Activated naive CD4-positive, alpha-beta T cell treated with anti-CD3 and anti-CD28 coated beads for 36 hours (primary cell): ENCODE data around the gene MSANTD1. TPM values are rescaled to one million over a fixed set of nuclear protein-coding genes. Genes with fewer than 3 reads are reported as not detected.

ENCODE experiments used
- CTCF ChIA-PET: fragments of 350-600 bp; sonication (Branson Sonifier 250); formaldehyde crosslinking; loops from one replicate; lab custom pipeline; 2021; ENCODE audit warnings: antibody characterized with exemption; lab: Charles Lee
- DNase-seq: peaks from one replicate; pipeline ENCODE4 v3.0.0-alpha.2; 2020
- H3K27ac Mint-ChIP-seq: one replicate; pipeline ENCODE4 v1.8.0; 2021; ENCODE audit warnings: mild to moderate bottlenecking, mixed read lengths
- H3K27me3 Mint-ChIP-seq: one replicate; pipeline ENCODE4 v1.8.0; 2021; ENCODE audit warnings: low read depth, mixed read lengths
- H3K36me3 Mint-ChIP-seq: one replicate; pipeline ENCODE4 v1.8.0; 2021; ENCODE audit warnings: low read depth, mixed read lengths
- H3K4me1 Mint-ChIP-seq: one replicate; pipeline ENCODE4 v1.8.0; 2021; ENCODE audit warnings: low read depth, mixed read lengths
- H3K4me3 Mint-ChIP-seq: one replicate; pipeline ENCODE4 v1.8.0; 2021; ENCODE audit warnings: mild to moderate bottlenecking, moderate library complexity, mixed read lengths
- H3K9me3 Mint-ChIP-seq: one replicate; pipeline ENCODE4 v1.8.0; 2021; ENCODE audit warnings: mixed read lengths
- intact Hi-C: fragments of 100-400 bp; cut with micrococcal nuclease; formaldehyde crosslinking; loops from one replicate; pipeline ENCODE4 v1.15.1; 2023
- total RNA-seq, 2 experiments: library from RNA; stranded (reverse); gene quantifications; one replicate each; pipeline ENCODE4 v1.2.3, GENCODE V29; 2021

The MSANTD1 gene
- total RNA-seq, 2 experiments from 2014 or later, result 0.49 to 0.55 TPM

- H3K27ac Mint-ChIP-seq, result no peak overlapping the region
- CTCF ChIA-PET, result no interaction called here
- DNase-seq, result no peak
- no peaks in the 10 kb centered on the region for H3K36me3 Mint-ChIP-seq
- intact Hi-C loops, result no loop called here
- H3K4me1 Mint-ChIP-seq, result peaks cover 2% of the 10 kb centered on the region
- H3K9me3 Mint-ChIP-seq, result no peaks in the 10 kb centered on the region
- no peak overlapping the region for H3K4me3 Mint-ChIP-seq
- peaks cover 6% of the 10 kb centered on the region for H3K27me3 Mint-ChIP-seq
Observed at GRCh38 chr4:3286335-3287175, 37.6 kb downstream of the MSANTD1 start.

- intact Hi-C loops, result no loop called here
- CTCF ChIA-PET, result interaction anchor here (0.6 kb wide), 1 partner anchor 11 kb away, joined by 3 read pairs; no protein-coding TSS in a partner anchor
- H3K36me3 Mint-ChIP-seq, result no peaks in the 10 kb centered on the region
Observed at GRCh38 chr4:3287271-3287971, 38.5 kb downstream of the MSANTD1 start.

GRCh38 chr4:3287972-3288570 lies 39.1 kb downstream of the MSANTD1 start:
- intact Hi-C loops, result no loop called here
- CTCF ChIA-PET, result interaction anchor here (0.6 kb wide), 1 partner anchor 12 kb away, joined by 3 read pairs; no protein-coding TSS in a partner anchor
- no peak for DNase-seq
- peaks cover 6% of the 10 kb centered on the region for H3K27me3 Mint-ChIP-seq
- H3K27ac Mint-ChIP-seq, result no peak overlapping the region
- H3K4me1 Mint-ChIP-seq, result peaks cover 6% of the 10 kb centered on the region
- no peak overlapping the region for H3K4me3 Mint-ChIP-seq
- H3K36me3 Mint-ChIP-seq, result no peaks in the 10 kb centered on the region
- H3K9me3 Mint-ChIP-seq, result no peaks in the 10 kb centered on the region

More at GRCh38 chr4:3287271-3287971, 38.5 kb downstream of the MSANTD1 start:
- Mint-ChIP-seq H3K27me3 (peaks cover 6% of the 10 kb centered on the region), H3K27ac (no peak overlapping the region), H3K4me1 (peaks cover 6% of the 10 kb centered on the region), H3K9me3 (no peaks in the 10 kb centered on the region), H3K4me3 (no peak overlapping the region)
- no peak for DNase-seq

GRCh38 chr4:3288571-3289094 lies 39.7 kb downstream of the MSANTD1 start:
- no peak overlapping the region for H3K4me3 Mint-ChIP-seq
- CTCF ChIA-PET, result no interaction called here
- DNase-seq, result no peak
- no peaks in the 10 kb centered on the region for H3K36me3 Mint-ChIP-seq
- no peak overlapping the region for H3K27ac Mint-ChIP-seq
- H3K4me1 Mint-ChIP-seq, result peaks cover 9% of the 10 kb centered on the region
- intact Hi-C loops, result no loop called here
- H3K27me3 Mint-ChIP-seq, result peaks cover 6% of the 10 kb centered on the region
- no peaks in the 10 kb centered on the region for H3K9me3 Mint-ChIP-seq

- no peak for DNase-seq
- Mint-ChIP-seq H3K4me3 (no peak overlapping the region), H3K27ac (no peak overlapping the region), H3K9me3 (no peaks in the 10 kb centered on the region), H3K27me3 (peaks cover 6% of the 10 kb centered on the region), H3K4me1 (peaks cover 9% of the 10 kb centered on the region), H3K36me3 (no peaks in the 10 kb centered on the region)
- intact Hi-C loops, result loop anchor here (5.0 kb wide), 1 partner anchor 88 kb away; no protein-coding TSS in a partner anchor
- CTCF ChIA-PET, result interaction anchor here (0.7 kb wide), 1 partner anchor 26 kb away, joined by 3 read pairs; no protein-coding TSS in a partner anchor
Observed at GRCh38 chr4:3290476-3290875, 41.5 kb downstream of the MSANTD1 start.

GRCh38 chr4:3290889-3291321 lies 41.9 kb downstream of the MSANTD1 start:
- no peak overlapping the region for H3K4me3 Mint-ChIP-seq
- H3K36me3 Mint-ChIP-seq, result no peaks in the 10 kb centered on the region
- H3K9me3 Mint-ChIP-seq, result no peaks in the 10 kb centered on the region
- no peak overlapping the region for H3K27ac Mint-ChIP-seq
- H3K4me1 Mint-ChIP-seq, result peaks cover 9% of the 10 kb centered on the region
- CTCF ChIA-PET, result interaction anchor here (0.7 kb wide), 1 partner anchor 26 kb away, joined by 3 read pairs; no protein-coding TSS in a partner anchor
- no peak for DNase-seq
- H3K27me3 Mint-ChIP-seq, result peaks cover 6% of the 10 kb centered on the region
- intact Hi-C loops, result loop anchor here (5.0 kb wide), 1 partner anchor 89 kb away; no protein-coding TSS in a partner anchor

- no peaks in the 10 kb centered on the region for H3K9me3 Mint-ChIP-seq
- no peaks in the 10 kb centered on the region for H3K36me3 Mint-ChIP-seq
- H3K27me3 Mint-ChIP-seq, result peaks cover 6% of the 10 kb centered on the region
- peaks cover 9% of the 10 kb centered on the region for H3K4me1 Mint-ChIP-seq
- no peak for DNase-seq
- CTCF ChIA-PET, result no interaction called here
- intact Hi-C loops, result loop anchor here (5.0 kb wide), 1 partner anchor 89 kb away; no protein-coding TSS in a partner anchor
- H3K4me3 Mint-ChIP-seq, result peak overlapping the region; percentile 93
- no peak overlapping the region for H3K27ac Mint-ChIP-seq
Observed at GRCh38 chr4:3291411-3291968, 42.5 kb downstream of the MSANTD1 start.

GRCh38 chr4:3291969-3292570 lies 43.1 kb downstream of the MSANTD1 start:
- CTCF ChIA-PET, result no interaction called here
- Mint-ChIP-seq H3K9me3 (no peaks in the 10 kb centered on the region), H3K27ac (no peak overlapping the region), H3K36me3 (no peaks in the 10 kb centered on the region), H3K4me3 (peak overlapping the region; percentile 93), H3K27me3 (peaks cover 3% of the 10 kb centered on the region), H3K4me1 (peaks cover 9% of the 10 kb centered on the region)
- intact Hi-C loops, result loop anchor here (1.0 to 5.0 kb wide), 5 partner anchors 10 to 329 kb away; partner anchors contain the start of genes GRK4, HTT, HTT-AS and LRPAP1
- DNase-seq, result peak; percentile 36

GRCh38 chr4:3292571-3293400 lies 43.8 kb downstream of the MSANTD1 start, which contains the start of gene RGS12:
Gene RGS12 (plus strand): TSS chr4:3293021. CDS start chr4:3316171, 23,150 bp downstream.
- Mint-ChIP-seq H3K4me1 (peaks cover 9% of the 10 kb centered on the region), H3K9me3 (peaks cover 4% of the 10 kb centered on the region), H3K27ac (no peak within 1 kb of the TSS), H3K36me3 (no peaks in the 10 kb centered on the region), H3K27me3 (peaks cover under 1% of the 10 kb centered on the region), H3K4me3 (peak within 1 kb of the TSS; percentile 93)
- peak; percentile 94 for DNase-seq
- intact Hi-C loops, result loop anchor here (1.0 to 5.0 kb wide), 5 partner anchors 10 to 330 kb away; partner anchors contain the start of genes GRK4, HTT, HTT-AS and LRPAP1
- CTCF ChIA-PET, result no interaction called here

- no peak for DNase-seq
- peaks cover 4% of the 10 kb centered on the region for H3K9me3 Mint-ChIP-seq
- intact Hi-C loops, result loop anchor here (2.0 to 5.0 kb wide), 2 partner anchors 91 to 331 kb away; partner anchors contain the start of genes GRK4 and NOP14
- CTCF ChIA-PET, result no interaction called here
- H3K27ac Mint-ChIP-seq, result no peak overlapping the region
- peaks cover 9% of the 10 kb centered on the region for H3K4me1 Mint-ChIP-seq
- no peaks in the 10 kb centered on the region for H3K27me3 Mint-ChIP-seq
- H3K4me3 Mint-ChIP-seq, result peak overlapping the region; percentile 66
- no peaks in the 10 kb centered on the region for H3K36me3 Mint-ChIP-seq
Observed at GRCh38 chr4:3293401-3294391, 44.7 kb downstream of the MSANTD1 start.
